Endothelial cell (in vitro differentiated cells): ENCODE measurements around the gene GFAP. TPM values are rescaled to one million over a fixed set of nuclear protein-coding genes. Genes with fewer than 3 reads are reported as not detected.

Experiments
- DNase-seq: peaks from one replicate; pipeline ENCODE4 v3.0.0; 2021; ENCODE audit warnings: low spot score
- H3K27ac Mint-ChIP-seq: one replicate; pipeline ENCODE4 v1.8.0; 2021; ENCODE audit warnings: mixed read lengths, inconsistent platforms; ENCODE audit not compliant: unreplicated experiment
- H3K27me3 Mint-ChIP-seq: one replicate; pipeline ENCODE4 v1.8.0; 2021; ENCODE audit warnings: mild to moderate bottlenecking, moderate library complexity, mixed read lengths, inconsistent platforms; ENCODE audit not compliant: unreplicated experiment
- H3K36me3 Mint-ChIP-seq: one replicate; pipeline ENCODE4 v1.8.0; 2021; ENCODE audit warnings: mild to moderate bottlenecking, low read depth, mixed read lengths, inconsistent platforms; ENCODE audit not compliant: unreplicated experiment
- H3K4me1 Mint-ChIP-seq: one replicate; pipeline ENCODE4 v1.8.0; 2021; ENCODE audit warnings: mild to moderate bottlenecking, mixed read lengths, inconsistent platforms; ENCODE audit not compliant: unreplicated experiment
- H3K4me3 Mint-ChIP-seq: one replicate; pipeline ENCODE4 v1.8.0; 2021; ENCODE audit warnings: mild to moderate bottlenecking, mixed read lengths, inconsistent platforms; ENCODE audit not compliant: unreplicated experiment
- H3K9me3 Mint-ChIP-seq: one replicate; pipeline ENCODE4 v1.8.0; 2021; ENCODE audit warnings: mixed read lengths, inconsistent platforms; ENCODE audit not compliant: unreplicated experiment
- CTCF ChIP-seq: fragments of 200-600 bp; sonication (generic); IDR thresholded peaks from one replicate; pipeline ENCODE4 v1.5.0; 2021; ENCODE audit warnings: antibody characterized with exemption; ENCODE audit not compliant: unreplicated experiment
- total RNA-seq: library from RNA; stranded (reverse); fragmentation: NEBNext Ultra II Directional; extraction: Animal tissue kit (Norgen Biotek cat#: 25700); gene quantifications from one replicate; pipeline ENCODE4 v1.2.1, GENCODE V29; 2021; ENCODE audit not compliant: unreplicated experiment

The GFAP gene
- total RNA-seq, 1 donor from 2014 or later: not detected

GRCh38 chr17:44892250-44892649 lies 23.1 kb downstream of the GFAP start:
- peaks cover 8% of the 10 kb centered on the region for H3K36me3 Mint-ChIP-seq
- no peak for DNase-seq
- H3K4me3 Mint-ChIP-seq: no peak overlapping the region
- H3K27me3 Mint-ChIP-seq: no peaks in the 10 kb centered on the region
- H3K9me3 Mint-ChIP-seq: no peaks in the 10 kb centered on the region
- no peak overlapping the region for H3K27ac Mint-ChIP-seq
- no peak for TF ChIP-seq CTCF
- no peaks in the 10 kb centered on the region for H3K4me1 Mint-ChIP-seq

DNA sequence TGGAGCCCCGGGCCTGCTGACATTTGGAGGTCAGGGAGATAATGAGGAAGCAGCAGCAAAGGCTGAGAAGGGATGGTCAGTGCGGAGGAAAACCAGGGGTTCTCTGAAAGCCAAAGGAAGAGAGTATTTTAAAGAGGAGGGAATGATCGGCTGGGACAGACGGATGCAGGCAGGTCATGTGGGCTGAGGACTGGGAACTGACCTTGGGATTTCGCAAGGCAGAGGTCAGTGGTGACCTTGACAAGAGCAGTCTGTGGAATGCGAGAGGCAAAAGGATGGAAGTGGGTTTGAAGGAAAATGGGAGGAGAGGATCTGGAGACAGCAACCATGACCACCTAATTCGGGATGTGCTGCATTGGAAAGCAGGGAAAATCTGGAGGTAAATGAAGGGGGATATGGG lies 26.3 kb downstream of the GFAP start:
- no peaks in the 10 kb centered on the region for H3K27me3 Mint-ChIP-seq
- no peak overlapping the region for H3K27ac Mint-ChIP-seq
- no peak for DNase-seq
- TF ChIP-seq CTCF: no peak
- no peaks in the 10 kb centered on the region for H3K4me1 Mint-ChIP-seq
- H3K4me3 Mint-ChIP-seq: no peak overlapping the region
- H3K9me3 Mint-ChIP-seq: no peaks in the 10 kb centered on the region
- peaks cover 13% of the 10 kb centered on the region for H3K36me3 Mint-ChIP-seq

- no peak overlapping the region for H3K27ac Mint-ChIP-seq
- H3K9me3 Mint-ChIP-seq: no peaks in the 10 kb centered on the region
- no peak for TF ChIP-seq CTCF
- no peaks in the 10 kb centered on the region for H3K4me1 Mint-ChIP-seq
- H3K36me3 Mint-ChIP-seq: peaks cover 14% of the 10 kb centered on the region
- no peaks in the 10 kb centered on the region for H3K27me3 Mint-ChIP-seq
- DNase-seq: no peak
- H3K4me3 Mint-ChIP-seq: no peak overlapping the region
Measured at GRCh38 chr17:44887971-44888954, 27.0 kb downstream of the GFAP start.

DNA sequence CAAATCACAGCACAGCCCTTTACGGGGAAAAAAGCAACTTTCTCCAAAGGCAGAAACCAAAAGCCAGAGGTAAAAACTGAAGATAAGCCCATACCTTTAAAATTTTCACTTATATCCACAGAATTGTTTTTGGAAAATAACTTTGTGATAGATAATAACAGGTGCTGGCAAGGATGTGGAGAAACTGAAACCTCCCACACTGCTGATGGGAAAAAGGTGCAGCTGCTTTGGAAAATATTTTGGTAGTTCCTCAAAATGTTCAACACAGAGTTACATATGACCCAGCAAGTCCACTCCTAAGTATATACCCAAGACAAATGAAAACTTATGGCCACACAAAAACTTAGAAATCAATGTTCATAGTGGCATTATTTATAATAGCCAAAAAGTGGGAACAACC lies 28.3 kb downstream of the GFAP start:
- no peak for TF ChIP-seq CTCF
- H3K36me3 Mint-ChIP-seq: peaks cover 24% of the 10 kb centered on the region
- DNase-seq: no peak
- H3K4me1 Mint-ChIP-seq: no peaks in the 10 kb centered on the region
- H3K27ac Mint-ChIP-seq: no peak overlapping the region
- no peaks in the 10 kb centered on the region for H3K27me3 Mint-ChIP-seq
- H3K9me3 Mint-ChIP-seq: no peaks in the 10 kb centered on the region
- no peak overlapping the region for H3K4me3 Mint-ChIP-seq

GRCh38 chr17:44884941-44885340 lies 30.4 kb downstream of the GFAP start:
- Mint-ChIP-seq H3K36me3 (peaks cover 35% of the 10 kb centered on the region), H3K4me3 (no peak overlapping the region), H3K27me3 (no peaks in the 10 kb centered on the region), H3K27ac (no peak overlapping the region), H3K9me3 (no peaks in the 10 kb centered on the region), H3K4me1 (no peaks in the 10 kb centered on the region)
- TF ChIP-seq CTCF: no peak
- no peak for DNase-seq
